Parathyroid adenoma (tissue), 2 donors: ENCODE measurements around the gene CCSAP.

Source experiments
- H2AFZ ChIP-seq: fragments of 300-600 bp; sonication (generic); one replicate; pipeline ENCODE4 v1.7.0; 2017; ENCODE audit warnings: antibody characterized with exemption, mild to moderate bottlenecking
- H3K27ac ChIP-seq: fragments of 300-600 bp; sonication (generic); one replicate; pipeline ENCODE4 v1.7.0; 2017
- H3K27me3 ChIP-seq: fragments of 300-600 bp; sonication (generic); one replicate; pipeline ENCODE4 v1.7.0; 2017; ENCODE audit warnings: low read length; ENCODE audit not compliant: control insufficient read depth, insufficient read depth
- H3K36me3 ChIP-seq: fragments of 300-600 bp; sonication (generic); one replicate; pipeline ENCODE4 v1.7.0; 2017; ENCODE audit warnings: low read length; ENCODE audit not compliant: control insufficient read depth, insufficient read depth
- H3K4me1 ChIP-seq: fragments of 300-600 bp; sonication (generic); one replicate; pipeline ENCODE4 v1.7.0; 2017; ENCODE audit warnings: control low read depth
- H3K4me2 ChIP-seq: fragments of 300-600 bp; sonication (generic); one replicate; pipeline ENCODE4 v1.7.0; 2017; ENCODE audit warnings: low read length
- H3K4me3 ChIP-seq: fragments of 300-600 bp; sonication (generic); one replicate; pipeline ENCODE4 v1.7.0; 2017; ENCODE audit warnings: low read depth, low read length
- H3K79me2 ChIP-seq: fragments of 300-600 bp; sonication (generic); one replicate; pipeline ENCODE4 v1.7.0; 2017; ENCODE audit warnings: control low read depth
- H3K9ac ChIP-seq: fragments of 300-600 bp; sonication (generic); one replicate; pipeline ENCODE4 v1.7.0; 2017; ENCODE audit warnings: mild to moderate bottlenecking
- H3K9me3 ChIP-seq: fragments of 300-600 bp; sonication (generic); one replicate; pipeline ENCODE4 v1.7.0; 2017; ENCODE audit warnings: low read length; ENCODE audit not compliant: control insufficient read depth
- CTCF ChIP-seq: fragments of 300-600 bp; sonication (generic); IDR thresholded peaks from one replicate; pipeline ENCODE4 v1.7.0; 2017; ENCODE audit warnings: antibody characterized with exemption, mild to moderate bottlenecking
- donor health status: primary hyperparathyroidism.

The CCSAP gene

GRCh38 chr1:229368347-229368746, 25.5 kb upstream of the CCSAP start:
- no peak overlapping the region for H3K27ac ChIP-seq
- H3K79me2 ChIP-seq: no peaks in the 10 kb centered on the region
- no peaks in the 10 kb centered on the region for H3K27me3 ChIP-seq
- H3K4me2 ChIP-seq: no peak overlapping the region
- no peak overlapping the region for H2AFZ ChIP-seq
- H3K9ac ChIP-seq: no peak overlapping the region
- H3K9me3 ChIP-seq: no peaks in the 10 kb centered on the region
- no peaks in the 10 kb centered on the region for H3K4me1 ChIP-seq
- TF ChIP-seq CTCF: no peak
- no peaks in the 10 kb centered on the region for H3K36me3 ChIP-seq
- H3K4me3 ChIP-seq: no peak overlapping the region

- Histone ChIP-seq H3K4me3 (no peak overlapping the region), H3K27ac (no peak overlapping the region), H3K27me3 (no peaks in the 10 kb centered on the region), H3K36me3 (no peaks in the 10 kb centered on the region), H3K9me3 (no peaks in the 10 kb centered on the region), H3K4me1 (no peaks in the 10 kb centered on the region), H3K9ac (no peak overlapping the region), H3K79me2 (no peaks in the 10 kb centered on the region), H2AFZ (no peak overlapping the region), H3K4me2 (no peak overlapping the region)
- no peak for TF ChIP-seq CTCF
Measured at GRCh38 chr1:229365569-229365968, 22.7 kb upstream of the CCSAP start.

GRCh38 chr1:229364207-229365065, 21.6 kb upstream of the CCSAP start:
- Histone ChIP-seq H2AFZ (no peak overlapping the region), H3K4me1 (no peaks in the 10 kb centered on the region), H3K27me3 (no peaks in the 10 kb centered on the region), H3K4me3 (no peak overlapping the region), H3K36me3 (no peaks in the 10 kb centered on the region), H3K9me3 (no peaks in the 10 kb centered on the region), H3K27ac (no peak overlapping the region), H3K4me2 (no peak overlapping the region), H3K79me2 (no peaks in the 10 kb centered on the region), H3K9ac (no peak overlapping the region)
- TF ChIP-seq CTCF: no peak

GRCh38 chr1:229363723-229364122, 20.9 kb upstream of the CCSAP start:
- H3K79me2 ChIP-seq: no peaks in the 10 kb centered on the region
- H3K4me3 ChIP-seq: no peak overlapping the region
- no peak overlapping the region for H3K4me2 ChIP-seq
- no peaks in the 10 kb centered on the region for H3K4me1 ChIP-seq
- no peak for TF ChIP-seq CTCF
- H3K27ac ChIP-seq: no peak overlapping the region
- no peak overlapping the region for H2AFZ ChIP-seq
- H3K9me3 ChIP-seq: no peaks in the 10 kb centered on the region
- no peaks in the 10 kb centered on the region for H3K36me3 ChIP-seq
- H3K27me3 ChIP-seq: no peaks in the 10 kb centered on the region
- H3K9ac ChIP-seq: no peak overlapping the region

GRCh38 chr1:229360420-229360819, 17.6 kb upstream of the CCSAP start:
- no peak for TF ChIP-seq CTCF
- no peak overlapping the region for H3K9ac ChIP-seq
- H3K27me3 ChIP-seq: no peaks in the 10 kb centered on the region
- H2AFZ ChIP-seq: no peak overlapping the region
- H3K9me3 ChIP-seq: no peaks in the 10 kb centered on the region
- no peaks in the 10 kb centered on the region for H3K79me2 ChIP-seq
- no peak overlapping the region for H3K27ac ChIP-seq
- H3K4me2 ChIP-seq: no peak overlapping the region
- H3K4me1 ChIP-seq: no peaks in the 10 kb centered on the region
- no peaks in the 10 kb centered on the region for H3K36me3 ChIP-seq
- no peak overlapping the region for H3K4me3 ChIP-seq
